SK-N-SH treated with all-trans-retinoic acid at 6 μM for 48 hours (cell line): Measurements from ENCODE around the gene BPHL.
"Not testable (repeated sequence)": the region's sequence is repeated elsewhere in the genome, so short reads cannot be mapped to it uniquely, and the experiment has no call there.

ENCODE experiments used
- ATAC-seq: fragments of 200-7000 bp; cut with Tn5 transposase; 3 replicates; pipeline ENCODE4 v1.9.1; 2020; ENCODE audit warnings: mild to moderate bottlenecking, moderate library complexity
- ARNTL ChIP-seq: fragments of 450-650 bp; formaldehyde crosslinking; IDR thresholded peaks from 2 replicates; pipeline ENCODE4 v1.5.0; 2020; ENCODE audit warnings: low read depth, mild to moderate bottlenecking, moderate library complexity, borderline replicate concordance
- BACH2 ChIP-seq: fragments of 250-450 bp; sonication (Bioruptor Pico); IDR thresholded peaks from 2 replicates; pipeline ENCODE4 v1.9.0; 2021; ENCODE audit warnings: mild to moderate bottlenecking, borderline replicate concordance
- CREB5 ChIP-seq: fragments of 250-450 bp; sonication (Bioruptor Pico); IDR thresholded peaks from 2 replicates; pipeline ENCODE4 v1.5.1; 2020; ENCODE audit warnings: low read depth, mild to moderate bottlenecking, moderate library complexity
- CSDC2 ChIP-seq: fragments of 250-450 bp; sonication (Bioruptor Pico); IDR thresholded peaks from 2 replicates; pipeline ENCODE4 v1.5.0; 2020; ENCODE audit warnings: mild to moderate bottlenecking, moderate library complexity
- ESRRG ChIP-seq: fragments of 250-450 bp; sonication (Bioruptor Pico); IDR thresholded peaks from 2 replicates; pipeline ENCODE4 v1.6.1; 2021; ENCODE audit warnings: mild to moderate bottlenecking
- GLIS3 ChIP-seq: fragments of 250-450 bp; sonication (Bioruptor Pico); IDR thresholded peaks from 2 replicates; pipeline ENCODE4 v1.5.0; 2020; ENCODE audit warnings: mild to moderate bottlenecking, moderate library complexity
- RARB ChIP-seq: fragments of 250-450 bp; sonication (Bioruptor Pico); IDR thresholded peaks from 2 replicates; pipeline ENCODE4 v1.8.0; 2021; ENCODE audit warnings: mild to moderate bottlenecking, moderate library complexity
- TCF4 ChIP-seq: fragments of 250-450 bp; sonication (Bioruptor Pico); IDR thresholded peaks from 2 replicates; pipeline ENCODE4 v1.8.0; 2021; ENCODE audit warnings: mild to moderate bottlenecking, moderate library complexity, borderline replicate concordance
- TOX ChIP-seq: fragments of 250-450 bp; sonication (Bioruptor Pico); IDR thresholded peaks from 2 replicates; pipeline ENCODE4 v1.8.0; 2021; ENCODE audit warnings: mild to moderate bottlenecking, moderate library complexity, borderline replicate concordance
- TSHZ2 ChIP-seq: fragments of 250-450 bp; sonication (Bioruptor Pico); IDR thresholded peaks from 2 replicates; pipeline ENCODE4 v1.5.0; 2020; ENCODE audit warnings: mild to moderate bottlenecking, moderate library complexity
- ZFP3 ChIP-seq: fragments of 250-450 bp; sonication (Bioruptor Pico); IDR thresholded peaks from 2 replicates; pipeline ENCODE4 v1.5.0; 2020; ENCODE audit warnings: mild to moderate bottlenecking, moderate library complexity
- ZFP30 ChIP-seq: fragments of 450-650 bp; formaldehyde crosslinking; IDR thresholded peaks from 2 replicates; pipeline ENCODE4 v1.5.0; 2022; ENCODE audit warnings: mild to moderate bottlenecking, moderate library complexity
- ZNF565 ChIP-seq: fragments of 450-650 bp; formaldehyde crosslinking; conservative IDR thresholded peaks from 2 replicates; pipeline ENCODE4 v1.5.0; 2020; ENCODE audit warnings: low read depth, mild to moderate bottlenecking, moderate library complexity
- TF ChIP-seq, protein P1 (sequence below): fragments of 250-450 bp; sonication (Bioruptor Pico); IDR thresholded peaks from 2 replicates; pipeline ENCODE4 v1.5.1; 2021; ENCODE audit warnings: mild to moderate bottlenecking, moderate library complexity
- TF ChIP-seq, protein P2 (sequence below): fragments of 250-450 bp; sonication (Bioruptor Pico); IDR thresholded peaks from 2 replicates; pipeline ENCODE4 v1.8.0; 2020; ENCODE audit warnings: mild to moderate bottlenecking, moderate library complexity, borderline replicate concordance
- TF ChIP-seq, protein P3 (sequence below): fragments of 250-450 bp; sonication (Bioruptor Pico); IDR thresholded peaks from 2 replicates; pipeline ENCODE4 v1.8.0; 2021; ENCODE audit warnings: low read depth, mild to moderate bottlenecking, moderate library complexity, borderline replicate concordance

The BPHL gene

GRCh38 chr6:3175715-3176402 is 57.3 kb downstream of the BPHL start:
- no peak for ATAC-seq
- TF ChIP-seq, protein P1, sequence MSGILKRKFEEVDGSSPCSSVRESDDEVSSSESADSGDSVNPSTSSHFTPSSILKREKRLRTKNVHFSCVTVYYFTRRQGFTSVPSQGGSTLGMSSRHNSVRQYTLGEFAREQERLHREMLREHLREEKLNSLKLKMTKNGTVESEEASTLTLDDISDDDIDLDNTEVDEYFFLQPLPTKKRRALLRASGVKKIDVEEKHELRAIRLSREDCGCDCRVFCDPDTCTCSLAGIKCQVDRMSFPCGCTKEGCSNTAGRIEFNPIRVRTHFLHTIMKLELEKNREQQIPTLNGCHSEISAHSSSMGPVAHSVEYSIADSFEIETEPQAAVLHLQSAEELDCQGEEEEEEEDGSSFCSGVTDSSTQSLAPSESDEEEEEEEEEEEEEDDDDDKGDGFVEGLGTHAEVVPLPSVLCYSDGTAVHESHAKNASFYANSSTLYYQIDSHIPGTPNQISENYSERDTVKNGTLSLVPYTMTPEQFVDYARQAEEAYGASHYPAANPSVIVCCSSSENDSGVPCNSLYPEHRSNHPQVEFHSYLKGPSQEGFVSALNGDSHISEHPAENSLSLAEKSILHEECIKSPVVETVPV, result no peak
- TF ChIP-seq, protein P2, sequence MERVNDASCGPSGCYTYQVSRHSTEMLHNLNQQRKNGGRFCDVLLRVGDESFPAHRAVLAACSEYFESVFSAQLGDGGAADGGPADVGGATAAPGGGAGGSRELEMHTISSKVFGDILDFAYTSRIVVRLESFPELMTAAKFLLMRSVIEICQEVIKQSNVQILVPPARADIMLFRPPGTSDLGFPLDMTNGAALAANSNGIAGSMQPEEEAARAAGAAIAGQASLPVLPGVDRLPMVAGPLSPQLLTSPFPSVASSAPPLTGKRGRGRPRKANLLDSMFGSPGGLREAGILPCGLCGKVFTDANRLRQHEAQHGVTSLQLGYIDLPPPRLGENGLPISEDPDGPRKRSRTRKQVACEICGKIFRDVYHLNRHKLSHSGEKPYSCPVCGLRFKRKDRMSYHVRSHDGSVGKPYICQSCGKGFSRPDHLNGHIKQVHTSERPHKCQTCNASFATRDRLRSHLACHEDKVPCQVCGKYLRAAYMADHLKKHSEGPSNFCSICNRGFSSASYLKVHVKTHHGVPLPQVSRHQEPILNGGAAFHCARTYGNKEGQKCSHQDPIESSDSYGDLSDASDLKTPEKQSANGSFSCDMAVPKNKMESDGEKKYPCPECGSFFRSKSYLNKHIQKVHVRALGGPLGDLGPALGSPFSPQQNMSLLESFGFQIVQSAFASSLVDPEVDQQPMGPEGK (CRISPR knock-in tag), result no peak
- TF ChIP-seq GLIS3 (CRISPR knock-in tag), result no peak
- no peak for TF ChIP-seq CREB5 (CRISPR knock-in tag)
- no peak for TF ChIP-seq ZFP30 (CRISPR knock-in tag)
- TF ChIP-seq TSHZ2 (CRISPR knock-in tag), result no peak
- TF ChIP-seq, protein P3, sequence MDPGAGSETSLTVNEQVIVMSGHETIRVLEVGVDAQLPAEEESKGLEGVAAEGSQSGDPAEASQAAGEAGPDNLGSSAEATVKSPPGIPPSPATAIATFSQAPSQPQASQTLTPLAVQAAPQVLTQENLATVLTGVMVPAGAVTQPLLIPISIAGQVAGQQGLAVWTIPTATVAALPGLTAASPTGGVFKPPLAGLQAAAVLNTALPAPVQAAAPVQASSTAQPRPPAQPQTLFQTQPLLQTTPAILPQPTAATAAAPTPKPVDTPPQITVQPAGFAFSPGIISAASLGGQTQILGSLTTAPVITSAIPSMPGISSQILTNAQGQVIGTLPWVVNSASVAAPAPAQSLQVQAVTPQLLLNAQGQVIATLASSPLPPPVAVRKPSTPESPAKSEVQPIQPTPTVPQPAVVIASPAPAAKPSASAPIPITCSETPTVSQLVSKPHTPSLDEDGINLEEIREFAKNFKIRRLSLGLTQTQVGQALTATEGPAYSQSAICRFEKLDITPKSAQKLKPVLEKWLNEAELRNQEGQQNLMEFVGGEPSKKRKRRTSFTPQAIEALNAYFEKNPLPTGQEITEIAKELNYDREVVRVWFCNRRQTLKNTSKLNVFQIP, result no peak

- TF ChIP-seq CSDC2 (CRISPR knock-in tag), result no peak
- TF ChIP-seq TOX (CRISPR knock-in tag), result no peak
- ATAC-seq, result peak; percentile 95
These were observed 58.2 kb downstream of the BPHL start for GRCh38 chr6:3176562-3177355.

- ATAC-seq, result not testable (repeated sequence)
These were observed 60.2 kb downstream of the BPHL start for GRCh38 chr6:3178666-3179065.

GRCh38 chr6:3179945-3180344 is 61.4 kb downstream of the BPHL start:
- peak; percentile 39 for ATAC-seq

DNA sequence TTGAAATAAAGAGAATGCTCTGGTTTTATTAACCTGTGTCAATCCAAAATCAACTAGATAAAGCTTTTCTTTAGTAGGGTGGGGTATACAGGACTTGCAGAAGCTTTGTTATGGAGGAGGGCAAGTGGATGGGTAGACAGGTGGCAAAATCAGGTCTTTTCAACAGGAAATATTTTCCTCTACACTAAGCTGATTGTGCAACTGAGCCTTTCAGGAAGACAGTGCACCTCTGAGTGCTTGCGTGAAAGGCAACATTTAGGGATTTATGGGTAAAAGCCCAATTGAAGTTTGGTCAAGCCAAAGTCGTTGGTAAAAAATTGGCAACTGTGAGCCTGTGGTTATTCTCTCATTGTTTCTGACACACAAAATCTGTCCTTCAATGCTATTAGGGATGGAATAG is 62.6 kb downstream of the BPHL start:
- no peak for ATAC-seq
- no peak for TF ChIP-seq CSDC2 (CRISPR knock-in tag)
- TF ChIP-seq ZNF565, result no peak
- TF ChIP-seq ZFP3 (CRISPR knock-in tag), result no peak
- TF ChIP-seq GLIS3 (CRISPR knock-in tag), result no peak
- no peak for TF ChIP-seq TOX (CRISPR knock-in tag)
- TF ChIP-seq ARNTL (CRISPR knock-in tag), result no peak
- no peak for TF ChIP-seq ESRRG (CRISPR knock-in tag)
- no peak for TF ChIP-seq ZFP30 (CRISPR knock-in tag)
- TF ChIP-seq TSHZ2 (CRISPR knock-in tag), result no peak
- TF ChIP-seq, protein P1, result no peak
- TF ChIP-seq RARB (CRISPR knock-in tag), result no peak
- TF ChIP-seq BACH2 (CRISPR knock-in tag), result no peak
- TF ChIP-seq CREB5 (CRISPR knock-in tag), result no peak
- TF ChIP-seq TCF4, result no peak
